ENCODE results near the gene SLC8B1.

DNA sequence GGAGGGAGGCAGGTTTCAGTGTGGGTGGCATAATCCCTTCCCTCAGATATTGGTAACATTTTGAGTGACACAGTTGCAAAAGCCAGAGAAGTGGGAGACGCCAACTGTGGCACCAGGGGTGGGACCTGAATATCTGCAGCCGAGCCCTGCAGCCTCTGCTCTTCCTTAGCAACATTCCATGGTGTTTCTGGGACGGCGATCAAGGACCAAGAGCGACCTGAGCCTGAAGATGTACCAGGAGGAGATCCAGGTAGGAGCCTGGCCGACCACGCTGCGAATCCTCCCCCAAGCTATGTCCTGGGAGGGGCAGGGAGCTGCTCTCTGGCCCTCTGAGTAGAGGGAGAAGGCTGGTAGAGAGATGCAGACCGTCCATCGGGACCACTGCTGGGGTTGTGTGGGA, 41.8 kb downstream of the SLC8B1 start:
- TF ChIP-seq, protein P1, sequence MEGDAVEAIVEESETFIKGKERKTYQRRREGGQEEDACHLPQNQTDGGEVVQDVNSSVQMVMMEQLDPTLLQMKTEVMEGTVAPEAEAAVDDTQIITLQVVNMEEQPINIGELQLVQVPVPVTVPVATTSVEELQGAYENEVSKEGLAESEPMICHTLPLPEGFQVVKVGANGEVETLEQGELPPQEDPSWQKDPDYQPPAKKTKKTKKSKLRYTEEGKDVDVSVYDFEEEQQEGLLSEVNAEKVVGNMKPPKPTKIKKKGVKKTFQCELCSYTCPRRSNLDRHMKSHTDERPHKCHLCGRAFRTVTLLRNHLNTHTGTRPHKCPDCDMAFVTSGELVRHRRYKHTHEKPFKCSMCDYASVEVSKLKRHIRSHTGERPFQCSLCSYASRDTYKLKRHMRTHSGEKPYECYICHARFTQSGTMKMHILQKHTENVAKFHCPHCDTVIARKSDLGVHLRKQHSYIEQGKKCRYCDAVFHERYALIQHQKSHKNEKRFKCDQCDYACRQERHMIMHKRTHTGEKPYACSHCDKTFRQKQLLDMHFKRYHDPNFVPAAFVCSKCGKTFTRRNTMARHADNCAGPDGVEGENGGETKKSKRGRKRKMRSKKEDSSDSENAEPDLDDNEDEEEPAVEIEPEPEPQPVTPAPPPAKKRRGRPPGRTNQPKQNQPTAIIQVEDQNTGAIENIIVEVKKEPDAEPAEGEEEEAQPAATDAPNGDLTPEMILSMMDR (IDR thresholded peaks at IDR 0.05): no peak
- TF ChIP-seq POLR2A (IDR thresholded peaks at IDR 0.05): no peak
